Measurements from ENCODE around the gene ELF1.
A peak's percentile ranks its signal among the peaks of the same experiment; 100 is the strongest.
"Not testable (repeated sequence)": the region's sequence is repeated elsewhere in the genome, so short reads cannot be mapped to it uniquely, and the experiment has no call there.

The ELF1 gene

DNA sequence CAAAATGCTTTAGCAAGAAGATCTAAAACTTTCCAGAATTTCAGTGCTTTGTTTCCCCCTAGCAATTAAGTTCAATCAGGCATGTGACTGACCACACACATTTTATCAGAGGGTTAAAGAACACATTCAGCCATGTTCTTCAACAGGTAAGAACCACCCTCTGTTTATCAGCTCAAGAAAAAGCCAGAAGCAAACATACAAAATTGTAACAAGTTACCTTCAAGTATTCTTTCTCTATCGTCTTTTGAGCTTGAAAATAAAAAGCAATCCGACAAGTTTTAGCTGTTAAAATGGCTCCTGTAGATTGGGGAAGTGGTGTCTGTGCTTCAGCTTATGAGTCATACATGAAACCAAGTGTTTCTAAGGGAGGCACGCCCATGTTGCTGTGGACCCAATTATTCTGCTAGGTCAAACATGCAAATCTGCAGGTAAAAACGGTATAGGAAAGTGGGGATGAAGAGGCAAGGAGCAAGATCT, at the start of gene ELF1:
Gene ELF1, minus strand, starts transcription at position 306 of the 477 bp plus-strand sequence. CDS start 37,262 bp downstream, outside the sequence.
- DNase-seq = peak; percentile 76

DNA sequence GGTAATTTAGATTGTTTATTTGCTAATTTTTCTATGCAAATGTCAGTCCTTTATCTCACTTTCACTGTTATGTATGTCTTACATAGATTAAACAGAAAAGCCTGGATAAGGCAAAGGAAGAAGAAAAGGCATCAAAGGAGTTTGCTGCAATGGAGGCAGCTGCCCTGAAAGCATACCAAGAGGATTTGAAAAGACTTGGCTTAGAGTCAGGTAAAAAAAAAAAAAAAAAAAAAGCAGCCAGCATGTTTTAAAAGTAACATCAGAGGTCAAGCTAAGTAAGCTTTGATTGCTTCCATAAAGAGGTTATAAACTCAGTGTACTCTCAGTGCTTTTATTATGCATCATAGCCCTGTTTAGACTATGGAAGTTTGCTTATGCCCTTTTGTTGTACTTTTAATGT, 46.0 kb upstream of the ELF1 start:
- DNase-seq = no peak

GRCh38 chr13:41064493-41064892, 45.4 kb upstream of the ELF1 start:
- DNase-seq = peak; percentile 51

GRCh38 chr13:41061914-41062837, 43.1 kb upstream of the ELF1 start:
- peak; percentile 81 for DNase-seq

DNA sequence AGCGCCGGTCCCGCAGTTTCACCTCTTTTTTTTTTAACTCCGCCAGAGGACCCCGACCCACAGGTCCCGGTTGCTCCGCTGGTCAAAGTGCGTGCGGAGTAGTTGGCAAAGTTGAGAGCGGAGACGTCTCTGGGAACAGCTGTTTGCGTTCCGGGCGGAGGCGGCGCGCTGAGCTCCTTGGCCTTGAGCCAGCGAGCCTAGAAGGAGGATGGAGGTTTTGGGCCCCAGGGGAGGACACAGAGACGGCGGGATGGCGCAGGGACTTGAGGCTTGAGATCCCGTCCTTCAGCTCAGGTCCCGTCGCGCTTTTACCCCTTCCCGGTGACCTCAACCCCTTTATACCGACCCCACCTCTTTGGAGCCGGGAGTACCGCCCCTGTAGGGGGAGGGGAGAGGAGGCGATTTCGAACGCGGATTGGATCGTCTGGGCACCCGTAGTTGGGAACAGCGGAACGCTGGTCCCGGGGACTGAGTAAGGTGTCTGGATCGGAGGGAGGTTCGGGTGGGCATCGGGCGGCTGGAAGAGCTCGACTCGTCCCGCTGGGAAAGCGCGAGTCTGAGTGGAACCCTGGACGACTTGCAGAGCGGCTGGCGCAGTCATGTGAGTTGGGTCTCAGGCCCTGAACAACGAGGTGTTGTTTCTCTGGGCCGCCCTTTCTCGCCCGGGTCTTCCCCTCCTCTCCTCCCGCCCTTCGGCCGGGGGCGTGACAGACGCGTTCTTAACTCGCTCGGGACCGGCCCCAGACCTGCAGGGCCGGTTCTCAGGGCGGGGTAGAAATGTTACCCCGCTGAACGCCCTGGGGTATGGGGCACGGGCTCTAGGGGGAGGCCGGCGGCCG, 42.2 kb upstream of the ELF1 start, which contains the start of gene WBP4:
Gene WBP4, plus strand, starts transcription at position 435 of the 839 bp plus-strand sequence. Its CDS starts 165 bp downstream, at position 600.
- peak; percentile 94 for DNase-seq

DNA sequence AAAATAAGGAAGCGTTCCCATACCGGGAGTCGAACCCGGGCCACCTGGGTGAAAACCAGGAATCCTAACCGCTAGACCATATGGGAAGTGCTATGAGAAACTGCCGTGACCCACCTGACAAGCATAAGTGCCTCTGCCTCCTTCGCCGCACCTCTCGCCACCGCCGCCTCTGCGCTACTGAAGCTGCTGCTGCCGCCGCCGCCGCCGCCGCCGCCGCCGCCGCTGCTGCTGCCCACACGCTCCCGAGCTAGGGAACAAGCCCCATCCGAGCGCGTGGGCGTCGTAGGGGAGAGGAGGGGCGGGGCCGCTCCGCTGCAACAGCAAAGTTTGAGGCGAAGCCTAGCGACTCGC, 41.6 kb upstream of the ELF1 start:
- no peak for DNase-seq

GRCh38 chr13:41060082-41060723, 41.1 kb upstream of the ELF1 start:
- peak; percentile 86 for DNase-seq

GRCh38 chr13:41059456-41060081, 40.5 kb upstream of the ELF1 start:
- DNase-seq = no peak

DNA sequence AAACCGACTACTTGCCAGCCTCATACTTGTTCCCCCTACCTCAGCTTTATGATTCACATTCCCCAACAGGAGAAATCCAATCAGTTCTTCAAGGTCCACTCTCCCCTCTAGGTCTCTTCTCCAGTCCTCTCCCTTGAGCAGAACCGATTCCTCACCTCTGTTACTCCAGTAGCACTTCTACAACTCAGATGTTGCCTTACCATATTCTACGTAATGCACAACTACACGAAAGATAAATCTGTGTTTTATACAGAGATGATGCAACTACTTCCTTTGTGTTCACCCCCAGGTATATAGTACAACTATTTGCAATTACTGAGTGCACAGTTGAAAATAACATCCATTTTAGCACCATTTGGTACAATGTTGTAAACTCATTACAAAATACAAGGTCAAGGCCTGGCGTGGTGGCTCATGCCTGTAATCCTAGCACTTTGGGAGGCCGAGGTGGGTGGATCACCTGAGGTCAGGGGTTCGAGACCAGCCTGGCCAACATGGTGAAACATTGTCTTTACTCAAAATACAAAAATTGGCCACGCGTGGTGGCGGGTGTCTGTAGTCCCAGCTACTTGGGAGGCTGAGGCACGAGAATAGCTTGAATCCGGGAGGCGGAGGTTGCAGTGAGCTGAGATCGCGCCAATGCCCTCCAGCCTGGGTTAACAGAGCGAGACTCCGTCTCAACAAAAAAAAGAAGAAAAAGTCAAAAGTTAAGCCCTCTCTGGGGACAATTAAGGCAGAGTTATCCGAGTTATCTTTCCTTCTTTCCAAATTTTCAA, 39.4 kb upstream of the ELF1 start:
- no peak for DNase-seq

GRCh38 chr13:41056826-41057711, 38.0 kb upstream of the ELF1 start:
- no peak for DNase-seq

GRCh38 chr13:41056194-41056593, 37.1 kb upstream of the ELF1 start:
- DNase-seq = no peak

DNA sequence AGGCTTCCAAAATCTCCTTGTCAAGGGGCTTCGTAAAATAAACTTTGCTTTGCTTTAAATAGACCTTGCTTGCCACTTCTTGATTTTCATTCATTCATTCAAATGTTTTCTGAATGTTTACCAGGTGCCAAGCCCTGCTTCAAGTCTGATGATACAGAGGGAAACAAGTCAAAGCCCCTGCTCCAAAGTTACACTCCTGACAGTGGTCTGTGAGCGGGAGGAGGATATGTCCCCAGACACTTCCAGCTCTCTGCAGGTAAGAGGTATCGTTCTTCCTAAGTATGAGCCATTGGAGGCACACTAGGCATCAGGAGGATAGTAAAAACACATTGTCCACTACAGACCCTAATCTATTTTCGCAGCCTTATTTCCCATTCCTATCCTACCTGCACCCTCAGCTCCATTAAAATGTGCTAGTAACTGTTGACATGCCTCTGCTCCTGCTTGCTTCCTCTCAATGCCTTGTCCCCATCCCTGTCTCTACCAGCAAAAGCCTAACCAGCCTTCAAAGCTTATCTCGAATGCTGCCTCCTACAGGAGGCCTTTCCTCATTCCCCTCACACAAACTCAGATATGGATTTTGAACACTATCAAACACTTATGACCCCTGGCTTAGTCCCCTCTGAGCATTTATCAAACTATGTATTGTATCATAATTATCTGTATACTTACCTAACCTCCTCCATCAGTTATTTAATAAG, 36.0 kb upstream of the ELF1 start:
- DNase-seq = no peak

- DNase-seq = peak; percentile 52
These were observed 35.2 kb upstream of the ELF1 start for GRCh38 chr13:41054212-41054877.

- DNase-seq = no peak
These were observed 34.3 kb upstream of the ELF1 start for GRCh38 chr13:41053384-41053826.

GRCh38 chr13:41052441-41052840, 33.3 kb upstream of the ELF1 start:
- DNase-seq = no peak

DNA sequence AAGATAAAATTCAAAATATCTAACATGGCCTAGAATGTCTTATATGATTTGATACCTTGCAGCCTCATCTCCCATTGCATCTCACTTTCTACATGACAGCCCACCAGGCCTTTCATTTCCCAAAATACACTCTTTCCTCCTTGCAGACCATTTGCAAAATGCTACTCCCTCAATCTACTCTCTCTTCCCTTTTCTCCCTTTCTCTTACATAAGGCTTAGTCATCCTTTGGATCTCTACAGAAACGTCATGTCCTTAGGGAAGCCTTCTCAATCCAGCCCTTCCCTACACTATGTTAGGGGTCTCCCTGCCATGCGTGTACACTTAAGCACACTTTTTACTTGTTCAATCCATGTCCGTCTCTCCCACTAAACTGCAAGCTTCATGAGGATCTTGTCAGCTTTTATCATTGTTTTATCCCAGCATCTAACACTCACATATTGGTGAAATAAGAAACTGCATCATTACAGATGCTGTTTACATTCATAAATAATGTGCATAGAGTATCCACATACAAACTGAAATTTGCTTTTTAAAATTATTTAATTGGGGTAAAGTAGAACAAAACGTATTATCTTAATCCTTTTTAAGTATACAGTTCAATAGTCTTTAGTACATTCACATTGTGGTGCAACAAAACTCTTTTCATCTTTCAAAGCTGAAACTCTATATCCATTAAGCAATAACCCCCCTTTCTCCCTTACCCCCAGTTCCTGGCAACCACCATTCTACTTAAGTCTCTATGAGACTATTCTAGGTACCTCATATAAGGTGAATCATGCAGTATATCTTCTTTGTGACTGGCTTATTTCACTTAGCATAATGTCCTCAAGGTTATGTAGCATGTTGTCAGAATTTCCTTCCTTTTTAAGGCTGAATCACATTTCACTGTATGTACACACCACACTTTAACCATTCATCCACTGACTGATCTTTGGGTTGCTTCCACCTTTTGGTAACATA, 30.6 kb upstream of the ELF1 start:
- no peak for DNase-seq

GRCh38 chr13:41048640-41049039, 29.5 kb upstream of the ELF1 start:
- no peak for DNase-seq

DNA sequence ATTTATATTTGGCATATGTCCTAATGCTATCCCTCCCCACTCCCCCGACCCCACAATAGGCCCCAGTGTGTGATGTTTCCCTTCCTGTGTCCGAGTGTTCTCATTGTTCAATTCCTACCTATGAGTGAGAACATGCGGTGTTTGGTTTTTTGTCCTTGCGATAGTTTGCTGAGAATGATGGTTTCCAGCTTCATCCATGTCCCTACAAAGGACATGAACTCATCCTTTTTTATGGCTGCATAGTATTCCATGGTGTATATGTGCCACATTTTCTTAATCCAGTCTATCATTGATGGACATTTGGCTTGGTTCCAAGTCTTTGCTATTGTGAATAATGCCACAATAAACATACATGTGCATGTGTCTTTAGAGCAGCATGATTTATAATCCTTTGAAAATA, 23.3 kb upstream of the ELF1 start:
- not testable (repeated sequence) for DNase-seq

Measured in kidney glomerular epithelial cell (primary cell).